Kidney (tissue), 14 donors: ENCODE results near the gene PIM1. TPM values are rescaled to one million over a fixed set of nuclear protein-coding genes. Genes with fewer than 3 reads are reported as not detected.

Source experiments
- DNase-seq, 5 donors: peaks; one replicate each; pipeline ENCODE4 v3.0.0-alpha.2; 2013 to 2020
- FAIRE-seq: peaks from 2 replicates; lab custom pipeline; 2012; peaks lifted over from hg19 to GRCh38; lab: Jason Lieb, UNC
- H3K27ac ChIP-seq, 2 donors: one replicate each; pipeline ENCODE4 v1.7.0; 2013; ENCODE audit warnings: low read depth in 2 of 2, low read length in 2 of 2, inconsistent platforms in 1 of 2
- H3K27me3 ChIP-seq: one replicate; pipeline ENCODE4 v1.7.1; 2013; ENCODE audit warnings: low read length, inconsistent platforms; ENCODE audit not compliant: control insufficient read depth, insufficient read depth
- H3K36me3 ChIP-seq, 3 donors: one replicate each; pipeline versions ENCODE4 v1.7.0 to v1.7.1; 2013; ENCODE audit warnings: low read length in 3 of 3, control low read depth in 1 of 3, inconsistent platforms in 1 of 3; ENCODE audit not compliant: insufficient read depth in 3 of 3, control insufficient read depth in 2 of 3
- H3K4me1 ChIP-seq, 3 donors: one replicate each; pipeline versions ENCODE4 v1.7.0 to v1.7.1; 2013; ENCODE audit warnings: low read length in 3 of 3, inconsistent platforms in 1 of 3, low read depth in 1 of 3; ENCODE audit not compliant: control insufficient read depth in 2 of 3, insufficient read depth in 2 of 3
- H3K4me3 ChIP-seq, 3 donors: one replicate each; pipeline versions ENCODE4 v1.7.0 to v1.8.1; 2013; ENCODE audit warnings: low read length in 3 of 3, control low read depth in 1 of 3, inconsistent platforms in 1 of 3
- H3K9ac ChIP-seq, 3 donors: one replicate each; pipeline versions ENCODE4 v1.7.0 to v1.7.1; 2013; ENCODE audit warnings: low read length in 3 of 3, control low read depth in 1 of 3, inconsistent platforms in 1 of 3
- H3K9me3 ChIP-seq, 3 donors: one replicate each; pipeline versions ENCODE4 v1.7.0 to v1.7.1; 2013; ENCODE audit warnings: low read length in 3 of 3, control low read depth in 1 of 3, inconsistent platforms in 1 of 3; ENCODE audit not compliant: control insufficient read depth in 2 of 3, insufficient read depth in 1 of 3
- CTCF ChIP-seq: IDR thresholded peaks from 3 replicates; pipeline ENCODE4 v1.5.1; 2012; ENCODE audit warnings: mild to moderate bottlenecking, moderate library complexity, borderline replicate concordance; ENCODE audit not compliant: insufficient read depth; ENCODE audit errors: extremely low read depth
- intact Hi-C: fragments of 100-400 bp; cut with DNase I; formaldehyde crosslinking; loops from one replicate; pipeline ENCODE4 v1.11.1; 2022
- polyA plus RNA-seq: library from polyadenylated mRNA; stranded (reverse); fragments of 350-450 nt; fragmentation: Illumina TruSeq; extraction: RNeasy Lipid Tissue Mini Kit (QIAGEN cat#74804); gene quantifications from one replicate; pipeline ENCODE4 v1.2.3, GENCODE V29; 2014; ENCODE audit warnings: low read depth, low replicate concordance; ENCODE audit not compliant: insufficient read depth
- total RNA-seq: library from RNA; stranded (reverse); fragmentation: NEBNext Ultra II Directional; extraction: Animal tissue kit (Norgen Biotek cat#: 25700); gene quantifications from one replicate; pipeline ENCODE4 v1.2.1, GENCODE V29; 2021
- donor health status: control.
- donor health status: control.
- donor health status: control.
- donor health status: control.
- donor health status: control.
- donor health status: DM: yes; HTN: yes; CAD: no.
- donor health status: Normal renal cell carcinoma (clear cell type).

PIM1 gene
- total and polyA plus RNA-seq, 2 donors from 2014 or later, result 19.1 to 30.4 TPM

DNA sequence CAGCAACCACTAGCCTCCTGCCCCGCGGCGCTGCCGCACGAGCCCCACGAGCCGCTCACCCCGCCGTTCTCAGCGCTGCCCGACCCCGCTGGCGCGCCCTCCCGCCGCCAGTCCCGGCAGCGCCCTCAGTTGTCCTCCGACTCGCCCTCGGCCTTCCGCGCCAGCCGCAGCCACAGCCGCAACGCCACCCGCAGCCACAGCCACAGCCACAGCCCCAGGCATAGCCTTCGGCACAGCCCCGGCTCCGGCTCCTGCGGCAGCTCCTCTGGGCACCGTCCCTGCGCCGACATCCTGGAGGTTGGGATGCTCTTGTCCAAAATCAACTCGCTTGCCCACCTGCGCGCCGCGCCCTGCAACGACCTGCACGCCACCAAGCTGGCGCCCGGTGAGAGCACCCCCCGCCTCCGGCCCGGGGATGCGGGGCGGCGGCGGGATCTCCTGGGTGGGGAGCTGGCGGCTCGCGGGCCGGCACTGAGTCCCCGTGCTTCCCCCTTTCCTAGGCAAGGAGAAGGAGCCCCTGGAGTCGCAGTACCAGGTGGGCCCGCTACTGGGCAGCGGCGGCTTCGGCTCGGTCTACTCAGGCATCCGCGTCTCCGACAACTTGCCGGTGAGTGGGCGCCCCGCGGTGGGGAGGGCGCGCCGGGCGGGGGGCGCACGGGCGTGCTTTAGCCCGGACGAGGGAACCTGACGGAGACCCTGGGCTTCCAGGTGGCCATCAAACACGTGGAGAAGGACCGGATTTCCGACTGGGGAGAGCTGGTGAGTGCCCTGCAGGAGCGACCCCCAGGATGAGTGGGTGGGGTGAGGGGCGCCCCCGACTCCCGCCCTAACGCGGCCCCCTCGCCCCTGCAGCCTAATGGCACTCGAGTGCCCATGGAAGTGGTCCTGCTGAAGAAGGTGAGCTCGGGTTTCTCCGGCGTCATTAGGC lies 585 bp downstream of the PIM1 start:
- no peaks in the 10 kb centered on the region for H3K9me3 ChIP-seq
- H3K9ac ChIP-seq, result peak overlapping the region; percentile 56 to 90 (median 87)
- H3K27ac ChIP-seq, result peak overlapping the region; percentile 92 to 96
- intact Hi-C loops, result loop anchor here (10.0 kb wide), 1 partner anchor 116 kb away; no protein-coding TSS in a partner anchor
- DNase-seq (peak; percentile 78 to 93 (median 86)), FAIRE-seq (no peak)
- H3K4me1 ChIP-seq, result peaks cover 0 to 11% (median 8%) of the 10 kb centered on the region in 3 donors
- no peaks in the 10 kb centered on the region for H3K27me3 ChIP-seq
- no peak for TF ChIP-seq CTCF
- peak overlapping the region; percentile 58 to 78 (median 71) for H3K4me3 ChIP-seq
- peaks cover 10 to 22% (median 14%) of the 10 kb centered on the region in 3 donors for H3K36me3 ChIP-seq

DNA sequence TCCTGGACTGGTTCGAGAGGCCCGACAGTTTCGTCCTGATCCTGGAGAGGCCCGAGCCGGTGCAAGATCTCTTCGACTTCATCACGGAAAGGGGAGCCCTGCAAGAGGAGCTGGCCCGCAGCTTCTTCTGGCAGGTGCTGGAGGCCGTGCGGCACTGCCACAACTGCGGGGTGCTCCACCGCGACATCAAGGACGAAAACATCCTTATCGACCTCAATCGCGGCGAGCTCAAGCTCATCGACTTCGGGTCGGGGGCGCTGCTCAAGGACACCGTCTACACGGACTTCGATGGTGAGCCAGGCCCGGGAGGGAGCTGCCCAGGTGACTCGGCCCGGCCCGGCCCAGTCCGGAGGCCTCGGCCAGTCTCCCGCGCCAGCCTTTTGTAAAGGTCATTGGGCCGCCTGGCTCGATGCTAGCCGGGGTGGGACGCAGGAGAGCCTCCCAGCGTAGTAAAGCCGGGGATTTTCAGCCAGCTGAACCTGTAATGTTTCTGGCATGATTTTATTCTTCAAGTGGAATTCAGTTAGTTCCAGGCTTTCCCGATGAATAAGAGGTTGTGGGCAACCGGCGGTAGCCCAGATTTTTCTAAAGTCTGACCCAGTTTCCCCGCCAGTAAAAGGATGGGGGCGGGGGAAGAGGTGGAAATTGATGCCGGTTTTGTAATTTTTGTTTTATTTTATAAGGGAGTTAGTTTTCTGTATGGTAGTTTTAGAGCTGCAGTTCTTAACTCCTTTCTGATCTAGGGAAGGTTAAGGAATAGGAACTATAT lies 1.4 kb downstream of the PIM1 start:
- intact Hi-C loops, result loop anchor here (10.0 kb wide), 1 partner anchor 117 kb away; no protein-coding TSS in a partner anchor
- Histone ChIP-seq H3K27me3 (no peaks in the 10 kb centered on the region), H3K4me1 (peaks cover 0 to 11% (median 8%) of the 10 kb centered on the region in 3 donors), H3K9ac (peak overlapping the region; percentile 56 to 90 (median 87)), H3K36me3 (peaks cover 10 to 22% (median 14%) of the 10 kb centered on the region in 3 donors), H3K9me3 (no peaks in the 10 kb centered on the region), H3K4me3 (peak overlapping the region; percentile 44 to 78 (median 71)), H3K27ac (peak overlapping the region; percentile 92 to 96)
- FAIRE-seq (no peak), DNase-seq (peak; percentile 28 to 86 (median 48))
- no peak for TF ChIP-seq CTCF

- H3K27me3 ChIP-seq, result no peaks in the 10 kb centered on the region
- peak overlapping the region; percentile 57 to 78 (median 71) for H3K4me3 ChIP-seq
- TF ChIP-seq CTCF, result peak; percentile 94
- no peak for FAIRE-seq
- H3K4me1 ChIP-seq, result peaks cover 0 to 11% (median 8%) of the 10 kb centered on the region in 3 donors
- H3K36me3 ChIP-seq, result peaks cover 10 to 22% (median 14%) of the 10 kb centered on the region in 3 donors
- H3K9ac ChIP-seq, result peak overlapping the region; percentile 56 to 90 (median 87)
- intact Hi-C loops, result loop anchor here (10.0 kb wide), 1 partner anchor 117 kb away; no protein-coding TSS in a partner anchor
- peak; percentile 93 to 96 (median 94) for DNase-seq
- peak overlapping the region; percentile 92 to 96 for H3K27ac ChIP-seq
- no peaks in the 10 kb centered on the region for H3K9me3 ChIP-seq
These were observed 2.2 kb downstream of the PIM1 start for GRCh38 chr6:37171970-37172812.
